Hepatocyte (in vitro differentiated cells): ENCODE data around the gene KIF1C.

ENCODE experiments used
- EZH2 ChIP-seq: fragments of 200-600 bp; sonication (generic); IDR thresholded peaks from 2 replicates; pipeline ENCODE4 v1.6.1; 2016; ENCODE audit warnings: antibody characterized with exemption, mild to moderate bottlenecking, borderline replicate concordance
- EZH2phosphoT487 ChIP-seq: fragments of 200-600 bp; sonication (generic); IDR thresholded peaks from one replicate; pipeline ENCODE4 v1.6.1; 2018; ENCODE audit warnings: antibody characterized with exemption, mild to moderate bottlenecking, low read depth, moderate library complexity; ENCODE audit not compliant: unreplicated experiment, severe bottlenecking
- TF ChIP-seq, protein P1 (sequence below): fragments of 200-600 bp; sonication (generic); IDR thresholded peaks from 2 replicates; pipeline ENCODE4 v1.5.1; 2016; ENCODE audit warnings: antibody characterized with exemption, mild to moderate bottlenecking; ENCODE audit not compliant: poor library complexity

DNA sequence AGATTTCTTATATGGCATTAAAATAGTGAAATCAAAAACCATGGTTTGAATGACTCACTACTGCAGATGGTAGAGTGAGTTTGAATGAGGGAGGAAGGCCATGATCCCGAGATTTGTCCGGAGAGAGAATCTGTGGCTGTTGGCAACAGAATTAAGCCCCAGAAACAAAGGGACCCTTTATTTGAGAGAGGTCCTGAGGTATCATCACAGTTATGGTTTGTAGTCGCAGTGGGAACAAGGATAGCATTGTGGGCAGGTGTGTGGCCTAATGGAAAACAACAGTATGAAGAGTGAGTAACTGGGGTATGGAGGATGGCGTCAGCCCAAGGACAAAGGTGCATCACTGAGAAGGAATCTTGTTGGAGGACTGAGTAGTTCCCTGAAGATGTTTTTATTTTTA is 72.0 kb downstream of the KIF1C start:
- TF ChIP-seq, protein P1, sequence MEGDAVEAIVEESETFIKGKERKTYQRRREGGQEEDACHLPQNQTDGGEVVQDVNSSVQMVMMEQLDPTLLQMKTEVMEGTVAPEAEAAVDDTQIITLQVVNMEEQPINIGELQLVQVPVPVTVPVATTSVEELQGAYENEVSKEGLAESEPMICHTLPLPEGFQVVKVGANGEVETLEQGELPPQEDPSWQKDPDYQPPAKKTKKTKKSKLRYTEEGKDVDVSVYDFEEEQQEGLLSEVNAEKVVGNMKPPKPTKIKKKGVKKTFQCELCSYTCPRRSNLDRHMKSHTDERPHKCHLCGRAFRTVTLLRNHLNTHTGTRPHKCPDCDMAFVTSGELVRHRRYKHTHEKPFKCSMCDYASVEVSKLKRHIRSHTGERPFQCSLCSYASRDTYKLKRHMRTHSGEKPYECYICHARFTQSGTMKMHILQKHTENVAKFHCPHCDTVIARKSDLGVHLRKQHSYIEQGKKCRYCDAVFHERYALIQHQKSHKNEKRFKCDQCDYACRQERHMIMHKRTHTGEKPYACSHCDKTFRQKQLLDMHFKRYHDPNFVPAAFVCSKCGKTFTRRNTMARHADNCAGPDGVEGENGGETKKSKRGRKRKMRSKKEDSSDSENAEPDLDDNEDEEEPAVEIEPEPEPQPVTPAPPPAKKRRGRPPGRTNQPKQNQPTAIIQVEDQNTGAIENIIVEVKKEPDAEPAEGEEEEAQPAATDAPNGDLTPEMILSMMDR: no peak
- TF ChIP-seq EZH2phosphoT487 (no peak), EZH2 (no peak)
